GM18505 (cell line): ENCODE results near the gene SEMA4D.

Source experiments
- ATAC-seq: cut with Tn5 transposase; IDR thresholded peaks from one replicate; pipeline ENCODE4 v1.9.1; 2021; ENCODE audit not compliant: unreplicated experiment
- POLR2A ChIP-seq: IDR thresholded peaks from 4 replicates; pipeline ENCODE4 v1.6.1; 2011; ENCODE audit warnings: borderline replicate concordance; ENCODE audit not compliant: insufficient read depth, insufficient read length; ENCODE audit errors: extremely low read depth

The SEMA4D gene

DNA sequence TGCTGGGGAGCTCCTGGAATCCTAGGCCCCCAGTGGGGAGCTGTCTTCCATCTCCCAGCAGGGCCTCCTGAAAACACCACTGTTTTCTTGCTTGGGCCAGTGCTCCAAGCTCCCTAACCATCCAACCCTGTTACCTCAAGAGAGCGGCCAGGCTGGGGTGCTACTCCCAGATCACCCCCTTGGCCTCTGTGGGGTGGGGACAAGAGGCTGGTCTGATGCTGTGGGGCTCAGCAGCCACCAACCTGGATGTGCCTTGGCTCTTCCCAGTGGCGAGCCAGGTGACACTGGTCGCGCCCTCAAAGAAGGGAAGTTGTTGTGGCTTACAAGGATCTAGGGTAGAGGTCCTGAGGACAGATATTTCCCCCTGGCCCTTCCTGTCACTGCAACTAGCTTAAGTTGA is 130.6 kb downstream of the SEMA4D start:
- no peak for TF ChIP-seq POLR2A
- no peak for ATAC-seq

- no peak for ATAC-seq
- no peak for TF ChIP-seq POLR2A
Observed at GRCh38 chr9:89366711-89367110, 131.2 kb downstream of the SEMA4D start.

DNA sequence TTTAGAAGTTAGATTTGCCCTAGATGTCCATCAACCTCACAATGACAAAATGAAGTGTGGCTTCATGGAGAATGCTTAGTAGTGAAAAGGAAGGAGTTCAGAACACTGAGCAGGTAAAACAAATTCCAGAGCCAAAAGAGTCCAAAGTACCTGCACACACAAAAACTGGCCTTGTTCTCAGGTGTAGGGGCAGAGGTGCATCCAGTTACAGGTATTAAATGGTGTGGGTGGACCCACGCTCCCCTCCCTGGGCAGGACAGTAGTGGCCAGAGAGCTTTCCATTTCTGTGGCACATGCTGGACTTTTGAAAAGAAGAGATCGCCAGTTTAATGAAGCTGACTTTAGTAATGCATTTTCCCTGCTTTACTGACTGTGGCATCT is 132.4 kb downstream of the SEMA4D start:
- TF ChIP-seq POLR2A: no peak
- no peak for ATAC-seq

DNA sequence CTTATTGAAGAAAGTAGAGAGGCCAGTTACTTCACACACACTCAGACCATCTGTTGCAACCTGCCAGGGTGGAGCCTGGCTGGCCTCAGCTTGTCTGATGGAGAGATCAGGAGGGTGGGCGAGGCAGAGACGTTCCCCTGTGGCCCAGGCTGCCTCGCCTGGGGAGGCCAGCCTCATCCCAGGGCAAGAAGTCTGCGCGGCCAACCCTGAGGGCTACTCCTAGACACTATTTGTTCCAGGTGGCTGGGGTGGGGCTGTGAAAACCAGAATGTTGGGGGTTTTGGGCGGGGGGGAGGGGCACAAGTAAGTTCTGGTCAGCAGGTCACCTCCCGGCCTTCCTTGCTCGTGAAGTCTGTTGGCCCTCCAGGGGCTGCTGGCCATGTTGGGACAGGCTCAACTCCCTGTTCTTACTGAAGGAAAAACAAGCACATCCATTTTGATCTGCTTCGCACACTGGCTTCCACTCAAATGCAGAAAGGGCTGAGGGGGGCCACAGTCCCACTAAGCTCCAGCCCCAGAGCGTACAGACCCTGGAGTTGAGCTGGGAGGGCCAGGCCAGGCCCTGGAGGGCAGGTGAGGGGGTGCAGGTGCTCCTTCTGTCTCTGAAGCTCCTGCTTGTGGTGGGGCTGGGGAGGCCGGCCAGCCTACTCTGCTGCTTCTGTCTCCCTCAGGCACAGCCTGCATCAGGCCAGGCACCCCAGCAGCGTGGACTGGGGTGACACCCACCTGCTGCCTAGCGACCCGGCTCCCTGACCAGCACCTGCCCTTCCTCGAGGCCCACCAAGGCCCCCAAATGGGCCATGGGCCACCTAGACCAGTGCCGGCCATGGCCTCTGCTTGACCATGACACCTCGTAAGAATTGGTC is 133.0 kb downstream of the SEMA4D start:
- no peak for ATAC-seq
- TF ChIP-seq POLR2A: no peak

- TF ChIP-seq POLR2A: no peak
Observed at GRCh38 chr9:89363921-89364665, 133.8 kb downstream of the SEMA4D start.

GRCh38 chr9:89363311-89363670 is 134.6 kb downstream of the SEMA4D start:
- TF ChIP-seq POLR2A: no peak

More at GRCh38 chr9:89363921-89364665, 133.8 kb downstream of the SEMA4D start:
- no peak for ATAC-seq

DNA sequence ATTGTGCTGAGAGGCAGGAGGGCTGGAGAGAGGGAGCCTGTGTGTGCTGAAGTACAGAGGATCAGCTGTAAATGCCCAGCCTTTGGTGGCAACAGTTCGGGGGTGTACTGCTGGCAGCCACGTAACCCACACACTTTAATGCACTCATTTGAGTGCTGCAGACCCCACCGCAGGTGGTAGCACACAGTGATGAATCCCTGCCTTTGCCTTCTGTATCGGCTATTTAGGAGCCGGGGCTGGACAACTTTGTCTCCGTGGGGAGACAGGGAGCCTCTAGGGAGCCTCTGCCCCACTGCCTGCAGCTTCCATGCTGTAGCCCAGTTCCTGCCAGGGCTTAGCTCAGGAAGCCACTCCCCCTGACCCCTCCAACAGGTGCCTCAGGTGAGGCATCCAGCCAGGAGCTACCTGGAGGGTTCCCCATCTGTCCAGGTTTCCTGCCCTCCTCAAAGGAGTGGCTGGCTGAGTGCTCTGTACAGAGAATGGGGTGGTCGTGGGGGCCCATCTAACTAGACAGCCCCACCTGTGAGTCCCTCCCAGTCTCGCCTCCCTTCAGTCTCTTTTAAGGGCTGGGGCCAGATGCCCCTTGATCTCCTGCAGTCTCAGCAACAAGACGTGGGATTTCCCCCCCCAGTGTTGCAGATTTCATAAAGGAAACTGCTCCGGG is 135.1 kb downstream of the SEMA4D start:
- no peak for TF ChIP-seq POLR2A

More at GRCh38 chr9:89363311-89363670, 134.6 kb downstream of the SEMA4D start:
- no peak for ATAC-seq

GRCh38 chr9:89361816-89362646 is 135.9 kb downstream of the SEMA4D start:
- no peak for TF ChIP-seq POLR2A
- no peak for ATAC-seq

More for the DNA sequence above, 135.1 kb downstream of the SEMA4D start:
- ATAC-seq: no peak

- no peak for TF ChIP-seq POLR2A
- ATAC-seq: no peak
Observed at GRCh38 chr9:89361031-89361430, 136.9 kb downstream of the SEMA4D start.

- no peak for TF ChIP-seq POLR2A
- no peak for ATAC-seq
Observed at GRCh38 chr9:89360465-89360864, 137.4 kb downstream of the SEMA4D start.

DNA sequence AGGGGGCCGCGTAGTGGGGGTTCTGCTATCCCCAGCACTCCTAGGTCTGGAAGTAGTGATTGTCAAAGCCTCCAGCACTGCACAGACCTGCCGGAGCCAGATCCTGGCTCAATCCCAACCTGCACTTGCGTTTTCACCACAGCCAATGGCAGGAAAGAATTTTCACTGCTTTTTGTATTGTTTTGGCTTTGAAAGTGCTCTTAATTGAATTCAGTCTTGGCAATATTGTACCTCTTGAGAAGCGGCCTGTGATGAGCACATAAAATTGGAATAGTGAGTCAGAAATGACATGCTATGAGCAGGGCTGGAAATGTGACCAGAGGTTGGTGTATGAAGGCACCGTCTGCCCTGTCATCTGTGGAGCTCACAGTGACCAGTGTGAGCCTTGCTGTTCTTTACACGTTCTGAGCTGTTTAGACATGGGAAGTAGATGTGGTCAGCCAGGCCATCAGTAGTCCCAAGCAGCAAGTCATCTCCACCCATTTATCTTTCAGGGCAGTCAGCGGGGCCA is 138.1 kb downstream of the SEMA4D start:
- ATAC-seq: no peak

GRCh38 chr9:89358985-89359384 is 138.9 kb downstream of the SEMA4D start:
- ATAC-seq: no peak

More for the DNA sequence above, 138.1 kb downstream of the SEMA4D start:
- no peak for TF ChIP-seq POLR2A

More at GRCh38 chr9:89358985-89359384, 138.9 kb downstream of the SEMA4D start:
- TF ChIP-seq POLR2A: no peak
